OCI-LY1 (cell line): ENCODE results near the gene SORBS1.

Source experiments
- H2AFZ ChIP-seq: fragments of 200-600 bp; sonication (generic), shearing (Covaris generic); 2 replicates; pipeline ENCODE4 v1.6.0; 2014; ENCODE audit warnings: antibody characterized with exemption, mild to moderate bottlenecking, low read length
- H3F3A ChIP-seq: fragments of 200-600 bp; sonication (generic), shearing (Covaris generic); 2 replicates; pipeline ENCODE4 v1.6.0; 2014; ENCODE audit warnings: mild to moderate bottlenecking, antibody characterized with exemption, low read length, moderate library complexity; ENCODE audit not compliant: insufficient read depth
- H3K27ac ChIP-seq: fragments of 200-600 bp; sonication (generic); 2 replicates; pipeline ENCODE4 v1.5.1; 2014; ENCODE audit warnings: low read length, mixed run types, mild to moderate bottlenecking, low read depth; ENCODE audit not compliant: poor library complexity, severe bottlenecking
- H3K27me3 ChIP-seq: fragments of 200-600 bp; sonication (generic); 2 replicates; pipeline ENCODE4 v1.6.0; 2014; ENCODE audit warnings: antibody characterized with exemption, mild to moderate bottlenecking, low read length, moderate library complexity; ENCODE audit not compliant: insufficient read depth
- H3K36me3 ChIP-seq: fragments of 200-600 bp; sonication (generic); 2 replicates; pipeline ENCODE4 v1.6.1; 2014; ENCODE audit warnings: mild to moderate bottlenecking, antibody characterized with exemption, low read length, moderate library complexity, mixed read lengths; ENCODE audit not compliant: insufficient read depth
- H3K4me1 ChIP-seq: fragments of 200-600 bp; sonication (generic); 2 replicates; pipeline ENCODE4 v1.5.1; 2014; ENCODE audit warnings: mild to moderate bottlenecking, low read length, moderate library complexity; ENCODE audit not compliant: insufficient read depth, severe bottlenecking
- H3K4me2 ChIP-seq: fragments of 200-600 bp; sonication (generic), shearing (Covaris generic); 2 replicates; pipeline ENCODE4 v1.6.1; 2014; ENCODE audit warnings: low read length
- H3K4me3 ChIP-seq: fragments of 200-600 bp; sonication (generic); 2 replicates; pipeline ENCODE4 v1.5.1; 2014; ENCODE audit warnings: low read length, low read depth, mild to moderate bottlenecking, mixed read lengths; ENCODE audit not compliant: poor library complexity, severe bottlenecking
- H3K79me2 ChIP-seq: fragments of 200-600 bp; shearing (Covaris generic); 2 replicates; pipeline ENCODE4 v1.6.1; 2016; ENCODE audit warnings: mixed run types, low read length, mixed read lengths; ENCODE audit not compliant: insufficient read depth
- H3K9ac ChIP-seq: fragments of 200-600 bp; sonication (generic), shearing (Covaris generic); 2 replicates; pipeline ENCODE4 v1.6.1; 2014; ENCODE audit warnings: mild to moderate bottlenecking, low read length, mixed read lengths
- H3K9me2 ChIP-seq: fragments of 200-600 bp; sonication (generic), shearing (Covaris generic); 2 replicates; pipeline ENCODE4 v1.6.1; 2014; ENCODE audit warnings: low read depth, mild to moderate bottlenecking, low read length, mixed read lengths
- H3K9me3 ChIP-seq: fragments of 200-600 bp; shearing (Covaris generic); 2 replicates; pipeline ENCODE4 v1.6.1; 2014; ENCODE audit warnings: low read length, mixed read lengths
- H4K20me1 ChIP-seq: fragments of 200-600 bp; sonication (generic), shearing (Covaris generic); 2 replicates; pipeline ENCODE4 v1.6.0; 2016; ENCODE audit warnings: mild to moderate bottlenecking, low read length; ENCODE audit not compliant: insufficient read depth
- EZH2 ChIP-seq: fragments of 200-600 bp; sonication (generic), shearing (Covaris generic); IDR thresholded peaks from 2 replicates; pipeline ENCODE4 v1.8.0; 2017; ENCODE audit warnings: borderline replicate concordance, mixed run types, mild to moderate bottlenecking, antibody characterized with exemption, low read length, moderate library complexity, mixed read lengths
- TF ChIP-seq, protein P1 (sequence below): fragments of 200-600 bp; sonication (generic), shearing (Covaris generic); IDR thresholded peaks from 2 replicates; pipeline ENCODE4 v1.5.1; 2017; ENCODE audit warnings: mild to moderate bottlenecking, antibody characterized with exemption, low read length, moderate library complexity, mixed read lengths

Gene SORBS1

DNA sequence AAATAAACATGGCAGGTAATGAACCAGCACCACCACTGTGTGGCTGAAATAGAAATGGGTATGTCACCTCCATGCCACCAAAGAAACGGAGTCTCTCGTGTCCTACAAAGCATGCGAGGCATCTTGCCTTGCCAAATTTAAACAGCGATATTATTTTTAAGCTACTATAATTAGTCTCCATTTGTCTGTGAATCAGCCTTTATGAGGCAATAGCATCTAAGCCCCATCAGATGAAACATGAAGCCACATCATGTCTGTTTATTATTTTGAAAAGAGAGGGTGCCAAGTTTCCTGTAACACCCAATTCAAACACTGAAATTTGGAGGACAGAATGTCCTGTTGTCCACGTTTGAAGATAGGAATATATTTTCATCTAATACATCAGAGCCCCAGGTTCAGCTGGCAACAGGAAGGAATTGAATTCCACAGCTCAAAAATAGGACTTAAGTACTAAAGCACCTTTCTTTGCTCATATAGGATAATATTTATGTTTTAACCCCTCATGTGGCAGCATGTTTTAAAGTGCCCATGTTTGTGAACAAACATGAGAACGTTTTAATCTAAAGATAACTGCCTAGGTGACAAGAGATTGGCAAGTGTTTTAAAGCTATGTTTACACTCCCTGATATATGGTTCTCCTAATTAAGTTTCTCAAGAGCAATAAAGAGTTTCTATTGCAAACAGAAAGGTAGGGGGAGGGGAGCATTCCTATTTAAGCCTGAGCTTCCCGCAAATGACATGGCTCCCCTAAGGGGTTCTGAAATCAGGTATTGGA lies 86.8 kb downstream of the SORBS1 start:
- no peak overlapping the region for H3K4me2 ChIP-seq
- H4K20me1 ChIP-seq = no peaks in the 10 kb centered on the region
- H3K9ac ChIP-seq = no peak overlapping the region
- no peaks in the 10 kb centered on the region for H3K9me3 ChIP-seq
- H3K27me3 ChIP-seq = no peaks in the 10 kb centered on the region
- no peaks in the 10 kb centered on the region for H3K79me2 ChIP-seq
- H3K4me1 ChIP-seq = no peaks in the 10 kb centered on the region
- H3K27ac ChIP-seq = no peak overlapping the region
- no peak overlapping the region for H3K4me3 ChIP-seq
- no peak overlapping the region for H2AFZ ChIP-seq
- TF ChIP-seq EZH2 = no peak
- TF ChIP-seq, protein P1, sequence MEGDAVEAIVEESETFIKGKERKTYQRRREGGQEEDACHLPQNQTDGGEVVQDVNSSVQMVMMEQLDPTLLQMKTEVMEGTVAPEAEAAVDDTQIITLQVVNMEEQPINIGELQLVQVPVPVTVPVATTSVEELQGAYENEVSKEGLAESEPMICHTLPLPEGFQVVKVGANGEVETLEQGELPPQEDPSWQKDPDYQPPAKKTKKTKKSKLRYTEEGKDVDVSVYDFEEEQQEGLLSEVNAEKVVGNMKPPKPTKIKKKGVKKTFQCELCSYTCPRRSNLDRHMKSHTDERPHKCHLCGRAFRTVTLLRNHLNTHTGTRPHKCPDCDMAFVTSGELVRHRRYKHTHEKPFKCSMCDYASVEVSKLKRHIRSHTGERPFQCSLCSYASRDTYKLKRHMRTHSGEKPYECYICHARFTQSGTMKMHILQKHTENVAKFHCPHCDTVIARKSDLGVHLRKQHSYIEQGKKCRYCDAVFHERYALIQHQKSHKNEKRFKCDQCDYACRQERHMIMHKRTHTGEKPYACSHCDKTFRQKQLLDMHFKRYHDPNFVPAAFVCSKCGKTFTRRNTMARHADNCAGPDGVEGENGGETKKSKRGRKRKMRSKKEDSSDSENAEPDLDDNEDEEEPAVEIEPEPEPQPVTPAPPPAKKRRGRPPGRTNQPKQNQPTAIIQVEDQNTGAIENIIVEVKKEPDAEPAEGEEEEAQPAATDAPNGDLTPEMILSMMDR = no peak
- H3K36me3 ChIP-seq = no peaks in the 10 kb centered on the region
- no peaks in the 10 kb centered on the region for H3K9me2 ChIP-seq
- no peaks in the 10 kb centered on the region for H3F3A ChIP-seq

DNA sequence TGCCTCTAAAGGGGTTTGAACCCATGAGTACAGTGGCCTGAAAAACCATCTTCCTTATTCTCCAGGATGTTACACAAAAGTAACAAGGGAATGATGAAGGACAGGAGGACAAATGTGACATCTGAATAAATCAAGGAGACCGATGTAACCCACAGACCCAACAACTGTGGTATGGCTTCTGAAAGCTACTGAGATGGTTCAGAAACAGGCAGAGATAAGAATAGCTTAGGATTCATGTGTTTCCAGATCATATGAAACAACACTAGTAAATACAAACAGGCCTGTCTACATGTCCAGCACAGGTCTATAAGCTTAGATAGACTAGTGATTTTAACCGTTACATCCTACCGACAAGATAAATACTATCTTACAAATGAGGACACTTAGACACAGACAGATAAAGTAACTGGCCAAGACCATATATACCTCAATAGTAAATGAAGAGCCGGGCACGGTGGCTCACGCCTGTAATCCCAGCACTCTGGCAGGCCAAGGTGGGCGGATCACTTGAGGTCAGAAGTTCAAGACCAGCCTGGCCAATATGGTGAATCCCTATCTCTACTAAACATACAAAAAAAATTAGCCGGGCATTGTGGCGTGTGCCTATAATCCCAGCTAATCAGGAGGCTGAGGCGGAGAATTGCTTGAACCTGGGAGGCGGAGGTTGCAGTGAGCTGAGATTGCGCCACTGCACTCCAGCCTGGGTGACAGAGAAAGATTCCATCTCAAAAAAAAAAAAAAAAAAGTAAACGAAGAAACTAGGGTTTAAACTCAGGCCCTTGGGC lies 88.7 kb downstream of the SORBS1 start:
- Histone ChIP-seq H4K20me1 (no peaks in the 10 kb centered on the region), H3K4me1 (no peaks in the 10 kb centered on the region)

DNA sequence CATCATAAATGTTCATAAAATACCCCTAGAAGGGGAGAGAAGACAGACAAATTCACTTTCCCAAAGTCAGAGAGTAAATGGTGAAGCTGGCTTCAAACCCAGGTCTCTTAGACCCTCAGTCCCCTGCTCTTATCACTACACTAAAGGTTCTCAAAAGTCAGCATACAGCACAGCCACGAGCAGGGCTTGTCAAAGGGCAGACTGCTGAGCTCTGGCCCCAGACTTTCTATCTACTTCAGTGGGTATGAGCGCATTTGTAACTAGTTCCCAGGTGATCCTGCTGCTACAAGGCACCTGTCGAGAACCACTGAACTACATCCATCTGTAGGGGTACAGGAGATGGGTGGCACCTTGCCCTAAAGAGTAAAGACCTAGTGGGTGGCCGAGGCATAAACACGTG lies 91.5 kb downstream of the SORBS1 start:
- Histone ChIP-seq H3K79me2 (no peaks in the 10 kb centered on the region), H3K27me3 (no peaks in the 10 kb centered on the region)

More for the DNA sequence above, 88.7 kb downstream of the SORBS1 start:
- Histone ChIP-seq H3K36me3 (no peaks in the 10 kb centered on the region), H3K27me3 (no peaks in the 10 kb centered on the region), H3K9me3 (no peaks in the 10 kb centered on the region), H3K27ac (no peak overlapping the region), H3K9me2 (no peaks in the 10 kb centered on the region), H3F3A (no peaks in the 10 kb centered on the region), H3K79me2 (no peaks in the 10 kb centered on the region), H2AFZ (no peak overlapping the region), H3K4me3 (no peak overlapping the region), H3K9ac (no peak overlapping the region), H3K4me2 (no peak overlapping the region)
- TF ChIP-seq EZH2 = no peak
- TF ChIP-seq, protein P1 = no peak

More for the DNA sequence above, 91.5 kb downstream of the SORBS1 start:
- Histone ChIP-seq H3K36me3 (no peaks in the 10 kb centered on the region), H4K20me1 (no peaks in the 10 kb centered on the region), H3K9me2 (no peaks in the 10 kb centered on the region), H3K27ac (no peak overlapping the region), H3K4me2 (no peak overlapping the region), H3K4me3 (no peak overlapping the region), H3K9ac (no peak overlapping the region), H3F3A (no peaks in the 10 kb centered on the region), H2AFZ (no peak overlapping the region), H3K9me3 (no peaks in the 10 kb centered on the region), H3K4me1 (no peaks in the 10 kb centered on the region)
- TF ChIP-seq EZH2 = no peak
- TF ChIP-seq, protein P1 = no peak
